HG03097 (cell line): ENCODE data around the gene FOXP1.

Experiments used
- ATAC-seq: cut with Tn5 transposase; IDR thresholded peaks from one replicate; pipeline ENCODE4 v1.9.1; 2021; ENCODE audit not compliant: unreplicated experiment, low FRiP score

Gene FOXP1

GRCh38 chr3:71125738-71126137, 457.8 kb downstream of the FOXP1 start:
- ATAC-seq, result no peak

GRCh38 chr3:71124048-71124447, 459.5 kb downstream of the FOXP1 start:
- ATAC-seq, result no peak

- ATAC-seq, result no peak
Measured at GRCh38 chr3:71122641-71123040, 460.9 kb downstream of the FOXP1 start.

- ATAC-seq, result no peak
Measured at GRCh38 chr3:71121429-71122167, 461.9 kb downstream of the FOXP1 start.

- ATAC-seq, result no peak
Measured at GRCh38 chr3:71120012-71120411, 463.5 kb downstream of the FOXP1 start.

GRCh38 chr3:71119171-71119570, 464.4 kb downstream of the FOXP1 start:
- no peak for ATAC-seq

GRCh38 chr3:71118436-71118835, 465.1 kb downstream of the FOXP1 start:
- ATAC-seq, result no peak

- no peak for ATAC-seq
Measured at GRCh38 chr3:71117572-71118247, 465.8 kb downstream of the FOXP1 start.

GRCh38 chr3:71114610-71115009, 468.9 kb downstream of the FOXP1 start:
- no peak for ATAC-seq

GRCh38 chr3:71112576-71112975, 471.0 kb downstream of the FOXP1 start:
- ATAC-seq, result no peak

GRCh38 chr3:71111784-71112440, 471.6 kb downstream of the FOXP1 start:
- no peak for ATAC-seq

- no peak for ATAC-seq
Measured at GRCh38 chr3:71110385-71111222, 472.9 kb downstream of the FOXP1 start.

- no peak for ATAC-seq
Measured at GRCh38 chr3:71109977-71110285, 473.6 kb downstream of the FOXP1 start.

- ATAC-seq, result no peak
Measured at GRCh38 chr3:71109241-71109976, 474.1 kb downstream of the FOXP1 start.

GRCh38 chr3:71107926-71108325, 475.6 kb downstream of the FOXP1 start:
- no peak for ATAC-seq

- no peak for ATAC-seq
Measured at GRCh38 chr3:71104976-71105375, 478.6 kb downstream of the FOXP1 start.

- no peak for ATAC-seq
Measured at GRCh38 chr3:71104556-71104955, 479.0 kb downstream of the FOXP1 start.

GRCh38 chr3:71104121-71104541, 479.4 kb downstream of the FOXP1 start:
- ATAC-seq, result no peak

- ATAC-seq, result no peak
Measured at GRCh38 chr3:71103430-71103921, 480.1 kb downstream of the FOXP1 start.
